H1 (cell line): Measurements from ENCODE around the gene RHOBTB3. TPM values are rescaled to one million over a fixed set of nuclear protein-coding genes. Genes with fewer than 3 reads are reported as not detected.

Source experiments
- CTCF ChIA-PET: fragments of 300-600 bp; sonication (Branson Sonifier 250); formaldehyde crosslinking; loops from one replicate; lab custom pipeline; 2021; ENCODE audit not compliant: partially characterized antibody; lab: Charles Lee
- POLR2A ChIA-PET: fragments of 300-600 bp; sonication (Branson Sonifier 250); formaldehyde crosslinking; loops from one replicate; lab custom pipeline; 2021; ENCODE audit warnings: inconsistent platforms; ENCODE audit not compliant: partially characterized antibody; lab: Charles Lee
- DNase-seq, 2 experiments: peaks; one replicate each; pipeline versions ENCODE4 v3.0.0 to v3.0.0-alpha.2; 2010 to 2022; ENCODE audit warnings: low spot score in 2 of 2, low read depth in 1 of 2, mixed read lengths in 1 of 2
- FAIRE-seq: peaks from 2 replicates; lab custom pipeline; 2011; peaks lifted over from hg19 to GRCh38; lab: Jason Lieb, UNC
- H2AFZ ChIP-seq: 2 replicates; pipeline ENCODE4 v1.8.1; 2012; ENCODE audit warnings: low read length, inconsistent platforms
- H2AK5ac ChIP-seq: 2 replicates; pipeline ENCODE4 v1.6.1; 2013; ENCODE audit warnings: low read depth, low read length
- H2BK120ac ChIP-seq: replicated peaks from 2 replicates; pipeline ENCODE3; 2013; ENCODE audit warnings: low read depth, low read length, inconsistent platforms
- H2BK12ac ChIP-seq: 2 replicates; pipeline ENCODE4 v1.6.1; 2013; ENCODE audit warnings: low read depth, low read length
- H2BK15ac ChIP-seq: 2 replicates; pipeline ENCODE4 v1.6.1; 2013; ENCODE audit warnings: low read length
- H2BK20ac ChIP-seq: 2 replicates; pipeline ENCODE4 v1.6.1; 2013; ENCODE audit warnings: low read length
- H2BK5ac ChIP-seq: 2 replicates; pipeline ENCODE4 v1.6.1; 2013; ENCODE audit warnings: low read depth, low read length
- H3K14ac ChIP-seq: 2 replicates; pipeline ENCODE4 v1.6.1; 2013; ENCODE audit warnings: inconsistent platforms; ENCODE audit not compliant: insufficient read length
- H3K18ac ChIP-seq: 2 replicates; pipeline ENCODE4 v1.6.1; 2013; ENCODE audit warnings: low read length; ENCODE audit errors: extremely low read depth
- H3K23ac ChIP-seq: 2 replicates; pipeline ENCODE4 v1.6.1; 2013; ENCODE audit warnings: inconsistent platforms; ENCODE audit not compliant: insufficient read length
- H3K23me2 ChIP-seq: 2 replicates; pipeline ENCODE4 v1.6.1; 2013; ENCODE audit warnings: low read depth, low read length
- H3K27ac ChIP-seq: 2 replicates; pipeline ENCODE4 v1.6.1; 2011; ENCODE audit warnings: low read depth, low read length, inconsistent platforms
- H3K27me3 ChIP-seq, 4 experiments: replicated peaks in 1 of 4; 1 replicate in 1 of 4; 2 replicates in 3 of 4; pipeline versions ENCODE4 v1.6.1 to v1.8.1; 2011 to 2013; ENCODE audit warnings: low read length in 3 of 4, mild to moderate bottlenecking in 3 of 4, inconsistent platforms in 2 of 4, mixed read lengths in 2 of 4, moderate library complexity in 1 of 4; ENCODE audit not compliant: control insufficient read depth in 3 of 4, insufficient read depth in 3 of 4; ENCODE audit errors: extremely low read depth in 1 of 4
- H3K36me3 ChIP-seq, 4 experiments: 2 replicates each; pipeline versions ENCODE4 v1.6.1 to v1.8.1; 2011 to 2013; ENCODE audit warnings: mild to moderate bottlenecking in 4 of 4, low read length in 3 of 4, moderate library complexity in 2 of 4, control low read depth in 1 of 4, inconsistent platforms in 1 of 4; ENCODE audit not compliant: insufficient read depth in 4 of 4, control insufficient read depth in 2 of 4
- H3K4ac ChIP-seq: replicated peaks from 2 replicates; pipeline ENCODE3; 2013; ENCODE audit warnings: low read length, low read depth, mixed read lengths, inconsistent platforms; ENCODE audit not compliant: insufficient read length
- H3K4me1 ChIP-seq, 4 experiments: replicated peaks in 1 of 4; 1 replicate in 1 of 4; 2 replicates in 3 of 4; pipeline versions ENCODE4 v1.6.1 to v1.8.1; 2011 to 2013; ENCODE audit warnings: low read length in 3 of 4, inconsistent platforms in 2 of 4, mixed read lengths in 1 of 4; ENCODE audit not compliant: insufficient read depth in 4 of 4, control insufficient read depth in 3 of 4
- H3K4me2 ChIP-seq, 2 experiments: 2 replicates each; pipeline versions ENCODE4 v1.6.1 to v1.8.1; 2011 to 2013; ENCODE audit warnings: low read depth in 2 of 2, low read length in 2 of 2, control low read depth in 1 of 2, inconsistent platforms in 1 of 2, mild to moderate bottlenecking in 1 of 2; ENCODE audit not compliant: insufficient read depth in 1 of 2
- H3K4me3 ChIP-seq, 4 experiments: fragments of 200-600, 300-600 bp in 1 of 4; sonication (generic), shearing (Covaris generic), sonication (Bioruptor Twin) in 1 of 4; 2 replicates each; pipeline versions ENCODE4 v1.5.1 to v1.8.1; 2011 to 2016; ENCODE audit warnings: low read length in 4 of 4, low read depth in 3 of 4, control low read depth in 2 of 4, inconsistent platforms in 2 of 4, mild to moderate bottlenecking in 2 of 4, mixed read lengths in 1 of 4, moderate library complexity in 1 of 4; ENCODE audit not compliant: insufficient read depth in 2 of 4; ENCODE audit errors: extremely low read depth in 1 of 4
- H3K56ac ChIP-seq: replicated peaks from 2 replicates; pipeline ENCODE3; 2013; ENCODE audit warnings: low read depth, mild to moderate bottlenecking, mixed read lengths, low read length, inconsistent platforms; ENCODE audit not compliant: insufficient read length
- H3K79me1 ChIP-seq: 2 replicates; pipeline ENCODE4 v1.6.1; 2013; ENCODE audit warnings: low read depth, low read length, control low read depth
- H3K79me2 ChIP-seq, 2 experiments: 2 replicates each; pipeline versions ENCODE4 v1.6.1 to v1.8.1; 2012 to 2013; ENCODE audit warnings: low read length in 2 of 2, mild to moderate bottlenecking in 2 of 2, inconsistent platforms in 1 of 2; ENCODE audit not compliant: insufficient read depth in 2 of 2, control insufficient read depth in 1 of 2
- H3K9ac ChIP-seq, 4 experiments: replicated peaks in 1 of 4; 1 replicate in 1 of 4; 2 replicates in 3 of 4; pipeline versions ENCODE4 v1.6.1 to v1.8.1; 2011 to 2013; ENCODE audit warnings: low read depth in 3 of 4, low read length in 3 of 4, control low read depth in 2 of 4, mild to moderate bottlenecking in 2 of 4, moderate library complexity in 2 of 4, inconsistent platforms in 1 of 4; ENCODE audit errors: extremely low read depth in 1 of 4
- H3K9me3 ChIP-seq, 2 experiments: 2 replicates each; pipeline versions ENCODE4 v1.6.1 to v1.8.1; 2012 to 2013; ENCODE audit warnings: mild to moderate bottlenecking in 2 of 2, moderate library complexity in 2 of 2, control low read depth in 1 of 2, inconsistent platforms in 1 of 2, low read depth in 1 of 2, low read length in 1 of 2, mixed read lengths in 1 of 2; ENCODE audit not compliant: insufficient read depth in 2 of 2
- H4K20me1 ChIP-seq, 2 experiments: replicated peaks in 1 of 2; 2 replicates each; pipeline versions ENCODE3 to v1.8.1; 2011 to 2013; ENCODE audit warnings: inconsistent platforms in 2 of 2, low read length in 2 of 2, mild to moderate bottlenecking in 1 of 2; ENCODE audit not compliant: insufficient read depth in 2 of 2, control insufficient read depth in 1 of 2
- H4K5ac ChIP-seq: 2 replicates; pipeline ENCODE4 v1.6.1; 2013; ENCODE audit warnings: low read length, low read depth, mixed read lengths, inconsistent platforms; ENCODE audit not compliant: insufficient read length
- H4K8ac ChIP-seq: 2 replicates; pipeline ENCODE4 v1.8.0; 2013; ENCODE audit warnings: mild to moderate bottlenecking, moderate library complexity, low read length, inconsistent platforms; ENCODE audit not compliant: insufficient read depth; ENCODE audit errors: extremely low read depth
- H4K91ac ChIP-seq: replicated peaks from 2 replicates; pipeline ENCODE3; 2013; ENCODE audit warnings: low read length, mixed read lengths, inconsistent platforms; ENCODE audit not compliant: insufficient read length
- CHD1 ChIP-seq: IDR thresholded peaks from 2 replicates; pipeline ENCODE4 v1.6.1; 2012; ENCODE audit warnings: low read depth, low read length, improper control_type of control experiment
- EGR1 ChIP-seq: IDR thresholded peaks from 2 replicates; pipeline ENCODE4 v1.6.1; 2011; ENCODE audit warnings: low read depth, low read length, borderline replicate concordance
- EP300 ChIP-seq, 2 experiments: IDR thresholded peaks; 1 replicate in 1 of 2; 2 replicates in 1 of 2; pipeline ENCODE4 v1.6.1; 2011 to 2012; ENCODE audit warnings: low read depth in 2 of 2, low read length in 2 of 2, mild to moderate bottlenecking in 2 of 2, borderline replicate concordance in 1 of 2, inconsistent platforms in 1 of 2, moderate library complexity in 1 of 2
- FOSL1 ChIP-seq: IDR thresholded peaks from 2 replicates; pipeline ENCODE4 v1.6.1; 2011; ENCODE audit warnings: mild to moderate bottlenecking, low read depth, low read length, moderate library complexity; ENCODE audit not compliant: insufficient read depth
- MAFK ChIP-seq: IDR thresholded peaks from 2 replicates; pipeline ENCODE4 v1.6.1; 2012; ENCODE audit warnings: low read depth, mild to moderate bottlenecking, improper control_type of control experiment, low read length
- PHF8 ChIP-seq: fragments of 200-600 bp; sonication (generic); conservative IDR thresholded peaks from 2 replicates; pipeline ENCODE4 v1.7.1; 2012; ENCODE audit warnings: low read depth, mild to moderate bottlenecking, inconsistent platforms, low read length, moderate library complexity
- RNF2 ChIP-seq: fragments of 200-900, 300-1000 bp; sonication (generic); IDR thresholded peaks from 2 replicates; pipeline ENCODE4 v1.7.1; 2016; ENCODE audit warnings: borderline replicate concordance, low read depth, mild to moderate bottlenecking, antibody characterized with exemption, low read length; ENCODE audit not compliant: poor library complexity, severe bottlenecking; ENCODE audit errors: missing control alignments
- SIN3A ChIP-seq, 2 experiments: IDR thresholded peaks in 1 of 2; conservative IDR thresholded peaks in 1 of 2; 2 replicates each; pipeline ENCODE4 v1.6.1; 2011 to 2012; ENCODE audit warnings: low read length in 2 of 2, improper control_type of control experiment in 1 of 2, low read depth in 1 of 2, mild to moderate bottlenecking in 1 of 2
- SRF ChIP-seq: IDR thresholded peaks from 2 replicates; pipeline ENCODE4 v1.6.1; 2011; ENCODE audit warnings: mild to moderate bottlenecking, low read depth, low read length, moderate library complexity
- SUZ12 ChIP-seq: fragments of 200-600 bp; sonication (generic); IDR thresholded peaks from 2 replicates; pipeline ENCODE4 v1.6.1; 2012; ENCODE audit warnings: mild to moderate bottlenecking, inconsistent platforms, low read length, moderate library complexity, mixed read lengths
- WGBS, 2 experiments: shearing (Covaris generic) in 1 of 2; methylation state at CpG; one replicate each; pipeline versions ENCODE4 v1.1.6 to v1.1.7; 2013 to 2015; ENCODE audit warnings: low lambda C conversion rate in 2 of 2, mixed read lengths in 2 of 2, inconsistent platforms in 1 of 2, low coverage in 1 of 2, missing lambda C conversion rate in 1 of 2; ENCODE audit not compliant: insufficient replicate concordance in 2 of 2, insufficient coverage in 1 of 2, insufficient read length in 1 of 2; ENCODE audit errors: extremely low coverage in 1 of 2, missing lambda C conversion rate in 1 of 2; 5-methylcytosine and 5-hydroxymethylcytosine counted together
- polyA plus RNA-seq, 7 experiments: library from polyadenylated mRNA; depleted of rRNA in 3 of 7; stranded (reverse) in 5 of 7; unstranded in 2 of 7; fragments of >200 nt in 5 of 7; fragments of 200-250 nt in 2 of 7; gene quantifications; 1 replicate in 5 of 7; 2 replicates in 1 of 7; 4 replicates in 1 of 7; pipeline versions ENCODE4 v1.2.1 to v1.2.3, GENCODE V29; 2011 to 2013; ENCODE audit warnings: missing spikeins in 2 of 7, mixed read lengths in 2 of 7
- total RNA-seq: library from RNA; stranded (reverse); fragmentation: NEBNext Ultra II Directional; extraction: Animal tissue kit (Norgen Biotek cat#: 25700); gene quantifications from 2 replicates; pipeline ENCODE4 v1.2.1, GENCODE V29; 2021

The RHOBTB3 gene
- total and polyA plus RNA-seq, 2 of the 8 experiments (the other 6 are each of a cell fraction or from before 2014, with no cell fraction given) = 8.2 to 17.5 TPM

GRCh38 chr5:95821110-95822021, 90.2 kb downstream of the RHOBTB3 start:
- H2AK5ac ChIP-seq = peak overlapping the region; percentile 78; the same call in 1 of the 2 replicates
- H2BK20ac ChIP-seq = no peak overlapping the region
- no peak overlapping the region for H2BK120ac ChIP-seq
- no peak overlapping the region; the same call in 1 of the 2 replicates for H2BK12ac ChIP-seq
- H3K79me1 ChIP-seq = no peaks in the 10 kb centered on the region
- CTCF ChIA-PET = interaction anchor here (1.2 to 3.2 kb wide), 11 partner anchors 8 to 514 kb away, joined by 3 to 18 read pairs (median 5); partner anchors contain the start of gene RFESD
- H2BK5ac ChIP-seq = no peak overlapping the region
- no peak overlapping the region for H2BK15ac ChIP-seq
- no peak overlapping the region for H3K18ac ChIP-seq
- no peak overlapping the region for H3K27ac ChIP-seq
- H4K20me1 ChIP-seq = no peaks in the 10 kb centered on the region
- peak overlapping the region; percentile 61 to 84 for H3K4me2 ChIP-seq
- H4K91ac ChIP-seq = no peak overlapping the region
- H3K56ac ChIP-seq = no peak overlapping the region
- H3K4me3 ChIP-seq = peak overlapping the region; percentile 73 to 89 (median 78); a peak in 7 of 8 replicates
- H4K8ac ChIP-seq = no peak overlapping the region
- no peak overlapping the region for H3K4ac ChIP-seq
- no peaks in the 10 kb centered on the region for H3K9me3 ChIP-seq
- peak overlapping the region in 1 of 4 experiments; percentile 28; a peak in 1 of 7 replicates for H3K9ac ChIP-seq
- H3K14ac ChIP-seq = no peak overlapping the region
- POLR2A ChIA-PET = interaction anchor here (1.0 to 2.6 kb wide), 5 partner anchors 13 to 141 kb away, joined by 3 to 22 read pairs (median 4); partner anchors contain the start of gene RHOBTB3
- H3K27me3 ChIP-seq = no peaks in the 10 kb centered on the region; a peak in 1 of 7 replicates
- H2AFZ ChIP-seq = no peak overlapping the region; the same call in 1 of the 2 replicates
- no peak overlapping the region for H4K5ac ChIP-seq
- no peaks in the 10 kb centered on the region for H3K79me2 ChIP-seq
- peaks cover 6 to 25% (median 18%) of the 10 kb centered on the region in 4 experiments; a peak in 6 of 7 replicates for H3K4me1 ChIP-seq
- no peak overlapping the region for H3K23ac ChIP-seq
- H3K23me2 ChIP-seq = peaks cover 5% of the 10 kb centered on the region
- H3K36me3 ChIP-seq = no peaks in the 10 kb centered on the region
- no peak for FAIRE-seq
- WGBS, 2 experiments = 82% methylated on average over 9 of the region's 9 CpGs; no CpG with 5 or more reads in 1 of the 2 experiments
- no peak for DNase-seq
- TF ChIP-seq PHF8 = no peak
- TF ChIP-seq EGR1 = no peak
- no peak for TF ChIP-seq SIN3A (conservative IDR thresholded peaks at IDR 0.05 in 1 of 2, IDR thresholded peaks at IDR 0.05 in 1 of 2; ENCODE audit: low read depth in 1 of 2, low read length in 2 of 2)
- no peak for TF ChIP-seq SRF
- no peak for TF ChIP-seq FOSL1
- no peak for TF ChIP-seq EP300 (IDR thresholded peaks at IDR 0.05; ENCODE audit: borderline replicate concordance in 1 of 2, low read depth in 2 of 2, low read length in 2 of 2)
- no peak for TF ChIP-seq SUZ12
- no peak for TF ChIP-seq RNF2
- TF ChIP-seq CHD1 = no peak
- no peak for TF ChIP-seq MAFK
